ENCODE measurements around the gene NECAB2. TPM values are rescaled to one million over a fixed set of nuclear protein-coding genes. Genes with fewer than 3 reads are reported as not detected.

NECAB2 gene
- total and polyA plus RNA-seq, 2 of the 8 experiments (the other 6 are each of a cell fraction or from before 2014, with no cell fraction given) = 3.6 to 4.2 TPM

DNA sequence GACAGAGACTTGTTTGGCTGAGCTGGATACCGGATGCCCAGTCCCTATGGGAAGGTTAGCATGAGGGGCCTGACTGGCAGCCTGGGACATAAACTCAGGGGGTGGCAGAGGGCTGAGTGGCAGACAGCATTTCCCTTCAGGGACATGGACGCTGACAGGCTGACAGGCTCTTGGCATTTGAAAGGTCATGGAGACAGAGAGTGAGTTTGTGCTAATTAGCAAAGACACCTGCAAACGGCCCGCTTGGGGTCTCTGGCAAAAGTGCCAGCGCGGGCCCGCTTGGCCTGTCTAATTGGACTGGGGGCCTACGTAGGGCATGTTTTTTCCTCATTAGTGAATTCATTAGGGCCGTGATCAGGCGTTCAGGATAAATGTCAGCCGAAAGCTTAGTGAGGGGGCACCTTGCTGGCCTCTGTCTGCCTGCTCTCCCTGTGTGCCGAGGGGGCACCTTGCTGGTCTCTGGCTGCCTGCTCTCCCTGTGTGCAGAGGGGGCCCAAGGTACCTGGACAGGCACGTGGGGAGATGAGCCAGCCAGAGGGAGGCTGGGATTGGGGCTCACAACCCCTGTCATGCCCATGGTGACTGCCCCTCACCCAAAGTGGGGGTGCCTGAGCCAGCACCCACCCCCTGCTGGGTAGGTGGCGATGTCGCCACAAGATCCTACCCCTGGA, 7.7 kb downstream of the NECAB2 start (continued):
- TF ChIP-seq CBX8 (IDR thresholded peaks at IDR 0.05; ENCODE audit: borderline replicate concordance, low read depth, low read length) (no peak), CHD1 (IDR thresholded peaks at IDR 0.05; ENCODE audit: low read depth, low read length) (no peak), RFX5 (IDR thresholded peaks at IDR 0.05; ENCODE audit: borderline replicate concordance, low read depth, low read length) (no peak)
